ENCODE data around the gene GRWD1.

Gene GRWD1

GRCh38 chr19:48405010-48405659 lies 40.6 kb upstream of the GRWD1 start:
- Histone ChIP-seq H3K9ac (ENCODE audit: low read length) (no peak overlapping the region), H3K9me3 (ENCODE audit: low read length) (no peaks in the 10 kb centered on the region), H3K36me3 (ENCODE audit: insufficient read depth, low read length) (no peaks in the 10 kb centered on the region), H3K27me3 (ENCODE audit: control insufficient read depth in 1 of 2, insufficient read depth in 2 of 2, low read length in 2 of 2) (no peaks in the 10 kb centered on the region), H3K4me1 (ENCODE audit: insufficient read depth, low read length) (no peaks in the 10 kb centered on the region), H3K27ac (ENCODE audit: low read depth, low read length) (no peak overlapping the region), H3K4me3 (ENCODE audit: low read depth in 1 of 2, low read length in 2 of 2) (no peak overlapping the region)

GRCh38 chr19:48405850-48406249 lies 39.9 kb upstream of the GRWD1 start:
- Histone ChIP-seq H3K9me3 (ENCODE audit: low read length) (no peaks in the 10 kb centered on the region), H3K27me3 (ENCODE audit: control insufficient read depth in 1 of 2, insufficient read depth in 2 of 2, low read length in 2 of 2) (no peaks in the 10 kb centered on the region), H3K9ac (ENCODE audit: low read length) (no peak overlapping the region)

GRCh38 chr19:48413879-48414587 lies 31.8 kb upstream of the GRWD1 start:
- Histone ChIP-seq H3K27me3 (ENCODE audit: control insufficient read depth in 1 of 2, insufficient read depth in 2 of 2, low read length in 2 of 2) (peaks cover 0 to 34% of the 10 kb centered on the region in 2 donors), H3K4me3 (ENCODE audit: low read depth in 1 of 2, low read length in 2 of 2) (no peak overlapping the region)

More at GRCh38 chr19:48405850-48406249, 39.9 kb upstream of the GRWD1 start:
- H3K4me3 ChIP-seq (ENCODE audit: low read depth in 1 of 2, low read length in 2 of 2), result no peak overlapping the region
- no peaks in the 10 kb centered on the region for H3K4me1 ChIP-seq (ENCODE audit: insufficient read depth, low read length)
- no peak overlapping the region for H3K27ac ChIP-seq (ENCODE audit: low read depth, low read length)
- no peaks in the 10 kb centered on the region for H3K36me3 ChIP-seq (ENCODE audit: insufficient read depth, low read length)

GRCh38 chr19:48415395-48415794 lies 30.4 kb upstream of the GRWD1 start:
- H3K4me3 ChIP-seq (ENCODE audit: low read depth in 1 of 2, low read length in 2 of 2), result no peak overlapping the region
- H3K27me3 ChIP-seq (ENCODE audit: control insufficient read depth in 1 of 2, insufficient read depth in 2 of 2, low read length in 2 of 2), result peaks cover 0 to 34% of the 10 kb centered on the region in 2 donors
- no peaks in the 10 kb centered on the region for H3K4me1 ChIP-seq (ENCODE audit: insufficient read depth, low read length)
- H3K27ac ChIP-seq (ENCODE audit: low read depth, low read length), result no peak overlapping the region
- H3K9ac ChIP-seq (ENCODE audit: low read length), result no peak overlapping the region
- no peaks in the 10 kb centered on the region for H3K9me3 ChIP-seq (ENCODE audit: low read length)
- no peaks in the 10 kb centered on the region for H3K36me3 ChIP-seq (ENCODE audit: insufficient read depth, low read length)

More at GRCh38 chr19:48413879-48414587, 31.8 kb upstream of the GRWD1 start:
- H3K9me3 ChIP-seq (ENCODE audit: low read length), result no peaks in the 10 kb centered on the region
- no peaks in the 10 kb centered on the region for H3K36me3 ChIP-seq (ENCODE audit: insufficient read depth, low read length)
- no peak overlapping the region for H3K27ac ChIP-seq (ENCODE audit: low read depth, low read length)
- no peaks in the 10 kb centered on the region for H3K4me1 ChIP-seq (ENCODE audit: insufficient read depth, low read length)
- H3K9ac ChIP-seq (ENCODE audit: low read length), result no peak overlapping the region

GRCh38 chr19:48415806-48416221 lies 30.0 kb upstream of the GRWD1 start:
- Histone ChIP-seq H3K27ac (ENCODE audit: low read depth, low read length) (no peak overlapping the region), H3K9me3 (ENCODE audit: low read length) (no peaks in the 10 kb centered on the region), H3K27me3 (ENCODE audit: control insufficient read depth in 1 of 2, insufficient read depth in 2 of 2, low read length in 2 of 2) (peaks cover 0 to 34% of the 10 kb centered on the region in 2 donors), H3K9ac (ENCODE audit: low read length) (no peak overlapping the region), H3K4me1 (ENCODE audit: insufficient read depth, low read length) (no peaks in the 10 kb centered on the region), H3K36me3 (ENCODE audit: insufficient read depth, low read length) (no peaks in the 10 kb centered on the region), H3K4me3 (ENCODE audit: low read depth in 1 of 2, low read length in 2 of 2) (no peak overlapping the region)

- Histone ChIP-seq H3K36me3 (ENCODE audit: insufficient read depth, low read length) (no peaks in the 10 kb centered on the region), H3K27ac (ENCODE audit: low read depth, low read length) (no peak overlapping the region), H3K27me3 (ENCODE audit: control insufficient read depth in 1 of 2, insufficient read depth in 2 of 2, low read length in 2 of 2) (peaks cover 0 to 34% of the 10 kb centered on the region in 2 donors), H3K9ac (ENCODE audit: low read length) (no peak overlapping the region), H3K4me1 (ENCODE audit: insufficient read depth, low read length) (no peaks in the 10 kb centered on the region), H3K9me3 (ENCODE audit: low read length) (no peaks in the 10 kb centered on the region), H3K4me3 (ENCODE audit: low read depth in 1 of 2, low read length in 2 of 2) (no peak overlapping the region)
Measured at GRCh38 chr19:48417421-48417820, 28.4 kb upstream of the GRWD1 start.

GRCh38 chr19:48418317-48419064 lies 27.3 kb upstream of the GRWD1 start:
- no peaks in the 10 kb centered on the region for H3K4me1 ChIP-seq (ENCODE audit: insufficient read depth, low read length)
- no peaks in the 10 kb centered on the region for H3K9me3 ChIP-seq (ENCODE audit: low read length)
- no peaks in the 10 kb centered on the region for H3K36me3 ChIP-seq (ENCODE audit: insufficient read depth, low read length)
- no peak overlapping the region for H3K27ac ChIP-seq (ENCODE audit: low read depth, low read length)
- no peak overlapping the region for H3K9ac ChIP-seq (ENCODE audit: low read length)
- H3K4me3 ChIP-seq (ENCODE audit: low read depth in 1 of 2, low read length in 2 of 2), result no peak overlapping the region
- H3K27me3 ChIP-seq (ENCODE audit: control insufficient read depth in 1 of 2, insufficient read depth in 2 of 2, low read length in 2 of 2), result peaks cover 0 to 34% of the 10 kb centered on the region in 2 donors

GRCh38 chr19:48419158-48419920 lies 26.4 kb upstream of the GRWD1 start:
- peaks cover 0 to 26% of the 10 kb centered on the region in 2 donors for H3K27me3 ChIP-seq (ENCODE audit: control insufficient read depth in 1 of 2, insufficient read depth in 2 of 2, low read length in 2 of 2)
- no peak overlapping the region for H3K4me3 ChIP-seq (ENCODE audit: low read depth in 1 of 2, low read length in 2 of 2)
- H3K27ac ChIP-seq (ENCODE audit: low read depth, low read length), result no peak overlapping the region
- no peaks in the 10 kb centered on the region for H3K4me1 ChIP-seq (ENCODE audit: insufficient read depth, low read length)
- no peaks in the 10 kb centered on the region for H3K9me3 ChIP-seq (ENCODE audit: low read length)
- H3K9ac ChIP-seq (ENCODE audit: low read length), result no peak overlapping the region
- H3K36me3 ChIP-seq (ENCODE audit: insufficient read depth, low read length), result no peaks in the 10 kb centered on the region

GRCh38 chr19:48421548-48421947 lies 24.2 kb upstream of the GRWD1 start:
- Histone ChIP-seq H3K9me3 (ENCODE audit: low read length) (no peaks in the 10 kb centered on the region), H3K27ac (ENCODE audit: low read depth, low read length) (no peak overlapping the region), H3K4me1 (ENCODE audit: insufficient read depth, low read length) (no peaks in the 10 kb centered on the region), H3K9ac (ENCODE audit: low read length) (no peak overlapping the region), H3K36me3 (ENCODE audit: insufficient read depth, low read length) (no peaks in the 10 kb centered on the region), H3K4me3 (ENCODE audit: low read depth in 1 of 2, low read length in 2 of 2) (no peak overlapping the region), H3K27me3 (ENCODE audit: control insufficient read depth in 1 of 2, insufficient read depth in 2 of 2, low read length in 2 of 2) (peaks cover 0 to 7% of the 10 kb centered on the region in 2 donors)

- Histone ChIP-seq H3K4me3 (ENCODE audit: low read depth in 1 of 2, low read length in 2 of 2) (no peak overlapping the region), H3K9ac (ENCODE audit: low read length) (no peak overlapping the region), H3K36me3 (ENCODE audit: insufficient read depth, low read length) (no peaks in the 10 kb centered on the region), H3K9me3 (ENCODE audit: low read length) (no peaks in the 10 kb centered on the region), H3K4me1 (ENCODE audit: insufficient read depth, low read length) (no peaks in the 10 kb centered on the region), H3K27ac (ENCODE audit: low read depth, low read length) (no peak overlapping the region), H3K27me3 (ENCODE audit: control insufficient read depth in 1 of 2, insufficient read depth in 2 of 2, low read length in 2 of 2) (no peaks in the 10 kb centered on the region)
Measured at GRCh38 chr19:48424694-48425219, 21.0 kb upstream of the GRWD1 start.

GRCh38 chr19:48428670-48429069 lies 17.1 kb upstream of the GRWD1 start:
- H3K4me1 ChIP-seq (ENCODE audit: insufficient read depth, low read length), result no peaks in the 10 kb centered on the region
- no peak overlapping the region for H3K4me3 ChIP-seq (ENCODE audit: low read depth in 1 of 2, low read length in 2 of 2)
- no peaks in the 10 kb centered on the region for H3K36me3 ChIP-seq (ENCODE audit: insufficient read depth, low read length)
- H3K27me3 ChIP-seq (ENCODE audit: control insufficient read depth in 1 of 2, insufficient read depth in 2 of 2, low read length in 2 of 2), result no peaks in the 10 kb centered on the region
- no peak overlapping the region for H3K27ac ChIP-seq (ENCODE audit: low read depth, low read length)
- H3K9ac ChIP-seq (ENCODE audit: low read length), result no peak overlapping the region
- no peaks in the 10 kb centered on the region for H3K9me3 ChIP-seq (ENCODE audit: low read length)

Data from muscle layer of colon (tissue), 2 donors.